ENCODE measurements around the gene MYOZ1. TPM values are rescaled to one million over a fixed set of nuclear protein-coding genes. Genes with fewer than 3 reads are reported as not detected.
"Not testable (repeated sequence)": the region's sequence is repeated elsewhere in the genome, so short reads cannot be mapped to it uniquely, and the experiment has no call there.

MYOZ1 gene
- polyA plus RNA-seq, 4 donors: 4.7 to 6.1 (median 5.7) TPM

DNA sequence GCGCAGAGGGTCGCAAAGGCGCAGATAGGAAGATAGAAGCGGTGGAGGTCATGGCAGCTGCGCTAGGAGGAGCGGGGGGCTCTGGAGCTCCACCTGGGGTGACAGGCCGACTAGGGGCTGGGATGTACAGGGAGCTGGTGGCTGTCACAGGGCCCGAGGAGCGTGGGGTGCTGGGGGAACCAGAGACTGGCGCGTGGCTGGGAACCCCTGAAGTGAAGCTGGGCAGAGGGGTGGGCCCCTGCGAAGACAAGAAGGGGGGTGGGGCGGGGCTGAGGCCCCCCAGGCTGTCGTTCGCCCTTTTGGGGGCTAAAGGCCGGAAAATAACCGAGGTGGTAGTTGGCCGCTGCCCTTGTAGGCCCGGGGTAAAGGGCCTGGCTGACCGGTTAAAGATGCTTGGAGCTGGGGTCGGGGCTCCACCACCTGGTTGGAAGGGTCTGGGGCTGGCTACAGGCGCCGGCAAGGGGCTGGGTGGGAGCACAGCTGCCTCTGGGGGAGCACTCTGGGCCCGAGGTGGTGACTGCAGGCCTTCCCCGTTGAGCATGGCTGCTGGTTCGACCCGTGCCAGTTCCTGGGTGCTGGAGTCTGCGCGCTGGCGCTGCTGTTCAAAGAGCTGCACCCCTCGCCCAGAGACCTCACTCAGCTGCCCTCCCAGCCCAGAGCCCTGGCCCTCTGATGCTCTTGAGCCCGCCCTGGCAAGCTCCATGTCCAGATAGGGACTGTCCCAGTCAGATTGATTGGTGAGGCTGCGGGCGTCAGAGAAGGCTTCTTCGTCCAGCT, 6.8 kb upstream of the MYOZ1 start:
- no peak for DNase-seq (ENCODE audit: low read depth in 4 of 4, low spot score in 2 of 4)

DNA sequence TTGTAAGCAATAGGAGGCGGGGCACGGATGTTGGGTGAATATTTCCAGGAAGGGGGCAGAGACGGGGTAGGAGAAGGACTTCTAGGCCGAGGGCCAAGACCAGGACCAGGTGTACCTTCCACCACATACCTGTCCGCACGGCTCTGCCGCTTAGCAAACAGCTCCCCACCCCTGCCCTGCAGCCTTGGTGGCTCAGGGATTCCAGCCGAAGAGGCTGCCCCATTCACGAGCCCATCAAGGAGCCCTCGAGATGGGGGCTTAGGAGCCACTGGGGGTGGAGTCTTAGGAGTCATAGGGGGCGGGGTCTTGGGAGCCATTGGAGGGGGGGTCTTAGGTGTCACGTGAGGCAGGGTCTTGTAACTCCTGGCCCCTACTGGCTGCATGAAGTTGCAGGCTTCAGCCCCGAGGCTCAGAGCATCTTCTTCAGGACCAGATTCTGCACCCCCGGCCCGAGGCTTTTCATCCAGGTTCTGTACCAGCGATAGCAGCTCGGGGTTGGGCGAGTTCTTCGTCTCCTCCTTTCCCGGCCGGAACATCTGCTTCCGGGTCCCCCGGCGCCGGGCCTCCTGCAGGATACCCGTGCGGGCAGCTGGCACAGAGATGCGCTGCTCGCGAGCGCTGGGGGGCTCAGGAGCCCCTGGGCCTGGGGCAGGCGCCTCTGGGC, 6.1 kb upstream of the MYOZ1 start:
- peak; percentile 53 to 70 (median 60) for DNase-seq (ENCODE audit: low read depth in 4 of 4, low spot score in 2 of 4)

DNA sequence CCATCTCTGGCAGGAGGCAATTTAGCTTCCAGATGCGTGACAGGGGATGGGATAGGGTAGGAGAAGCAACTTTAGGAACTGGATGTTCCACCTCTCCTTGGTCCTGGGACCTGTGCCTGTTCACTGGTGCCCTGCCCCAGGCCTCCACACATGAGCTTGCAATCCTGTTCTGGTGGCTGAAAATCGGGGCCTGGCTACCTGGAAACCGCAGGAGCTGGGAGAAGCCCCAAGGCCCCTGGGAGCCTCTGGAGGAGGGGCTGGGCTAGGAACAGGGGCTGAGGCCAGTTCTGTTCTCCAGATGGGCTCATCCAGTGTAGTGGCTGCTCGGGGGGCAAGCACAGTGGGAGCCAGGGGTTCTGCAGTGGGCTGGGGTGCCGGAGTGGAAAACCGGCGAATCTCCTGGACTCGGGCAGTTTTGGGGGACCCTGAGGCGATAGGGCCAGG, 5.3 kb upstream of the MYOZ1 start:
- no peak for DNase-seq (ENCODE audit: low read depth in 4 of 4, low spot score in 2 of 4)

DNA sequence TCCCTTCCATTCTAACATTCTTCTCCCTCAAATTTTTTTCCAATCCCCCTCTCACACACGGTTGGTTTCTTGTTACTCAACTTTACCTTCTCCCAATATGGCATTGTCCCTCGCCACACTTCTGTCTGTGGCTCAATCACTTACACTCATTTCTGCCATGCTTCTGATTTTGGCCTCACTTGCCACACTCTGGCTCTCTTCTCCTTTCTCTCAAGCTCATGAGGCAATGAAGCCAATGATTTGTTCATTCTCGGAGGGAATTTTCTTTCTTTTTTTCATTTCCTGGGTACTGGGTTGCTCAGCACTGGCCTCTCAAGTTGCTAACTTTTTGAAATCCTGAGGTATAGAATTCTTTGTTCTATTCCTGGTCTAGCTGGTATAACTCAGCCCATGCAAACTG, 4.0 kb upstream of the MYOZ1 start:
- no peak for DNase-seq (ENCODE audit: low read depth in 4 of 4, low spot score in 2 of 4)

DNA sequence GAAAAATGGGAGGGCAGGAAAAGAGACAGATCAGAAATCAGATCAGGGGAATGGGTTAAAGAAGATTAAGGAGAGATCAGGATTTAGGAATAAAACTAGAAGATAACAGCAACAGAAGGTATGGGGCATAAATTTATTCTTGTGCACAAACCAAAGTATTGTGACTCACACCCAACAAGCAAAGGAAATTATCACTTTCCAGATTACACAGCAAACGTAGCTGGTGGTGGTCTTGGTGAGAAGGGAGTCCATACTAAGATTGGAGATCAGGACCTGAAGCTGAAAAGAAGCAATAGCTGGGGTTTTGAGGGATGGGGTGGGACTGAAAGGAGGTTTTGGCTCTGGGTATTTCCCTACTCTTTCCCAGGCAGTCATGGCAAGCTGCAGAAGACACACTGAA, 3.5 kb upstream of the MYOZ1 start:
- no peak for DNase-seq (ENCODE audit: low read depth in 4 of 4, low spot score in 2 of 4)

DNA sequence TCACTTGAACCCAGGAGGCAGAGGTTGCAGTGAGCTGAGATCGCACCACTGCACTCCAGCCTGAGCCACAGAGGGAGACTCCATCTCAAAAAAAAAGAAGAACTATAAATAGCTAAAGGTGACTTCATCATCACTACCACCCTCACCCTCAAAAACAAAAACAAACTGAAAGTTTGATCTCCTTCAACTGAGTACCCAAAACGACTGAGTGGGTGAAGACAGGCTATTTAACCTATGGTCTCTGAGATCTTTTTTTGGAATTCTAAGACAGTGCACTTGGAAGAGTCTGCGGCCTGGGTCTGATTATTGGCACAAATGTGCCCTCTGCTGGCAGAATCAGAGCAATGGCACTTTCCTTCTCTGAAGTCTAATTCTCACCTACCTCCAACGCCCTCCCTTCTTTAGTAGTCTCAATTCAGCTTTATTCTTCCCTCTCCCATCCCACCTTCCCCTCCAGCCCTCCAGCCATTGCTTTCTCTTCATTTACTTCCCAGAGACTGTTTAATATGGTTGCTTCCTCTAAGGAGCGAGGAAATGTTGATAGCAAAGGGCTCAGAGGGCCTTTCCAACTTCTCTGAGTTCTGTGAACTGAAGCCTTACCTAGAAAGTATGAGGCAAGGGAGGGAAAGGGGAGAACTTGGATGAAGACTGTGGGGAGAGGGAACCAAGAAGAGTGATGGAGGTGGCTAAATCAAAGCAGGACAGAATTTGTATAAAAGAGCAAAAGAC, 2.9 kb upstream of the MYOZ1 start:
- peak; percentile 15 to 52 (median 41) for DNase-seq (ENCODE audit: low read depth in 4 of 4, low spot score in 2 of 4)

DNA sequence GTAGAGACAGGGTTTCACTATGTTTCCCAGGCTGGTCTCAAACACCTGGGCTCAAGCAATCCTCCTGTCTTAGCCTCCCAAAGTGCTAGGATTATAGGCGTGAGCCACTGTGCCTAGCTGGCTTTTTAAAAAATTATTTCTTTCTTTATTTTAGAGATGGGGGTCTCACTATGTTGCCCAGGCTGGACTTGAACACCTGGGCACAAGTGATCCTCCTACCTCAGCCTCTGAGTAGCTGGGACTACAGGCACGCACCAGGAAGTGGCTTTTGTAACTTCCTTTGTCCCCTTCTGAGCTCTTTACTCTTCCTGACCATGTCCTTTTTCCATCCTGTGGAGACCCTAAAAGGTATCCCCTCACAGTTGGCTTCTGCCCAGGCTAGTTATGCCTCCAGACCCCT, 2.1 kb upstream of the MYOZ1 start:
- no peak for DNase-seq (ENCODE audit: low read depth in 4 of 4, low spot score in 2 of 4)

DNA sequence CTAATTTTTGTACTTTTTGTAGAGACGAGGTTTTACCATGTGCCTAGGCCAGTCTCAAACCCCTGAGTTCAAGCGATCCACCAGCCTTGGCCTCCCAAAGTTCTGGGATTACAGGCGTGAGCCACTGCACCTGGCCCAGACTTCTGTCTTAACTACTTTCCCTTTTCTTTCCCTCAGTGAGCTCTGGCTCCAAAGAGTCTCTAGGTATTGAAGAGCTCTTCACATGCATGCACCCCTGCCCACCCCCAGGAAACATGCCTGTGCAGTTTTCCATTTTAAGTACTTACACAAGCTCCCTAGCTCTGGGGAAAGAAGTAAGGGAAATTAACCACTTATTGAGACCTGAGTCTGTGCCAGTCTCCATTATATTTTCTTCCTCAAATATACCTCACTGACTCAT, 2.0 kb downstream of the MYOZ1 start:
- DNase-seq (ENCODE audit: low read depth in 4 of 4, low spot score in 2 of 4): no peak

DNA sequence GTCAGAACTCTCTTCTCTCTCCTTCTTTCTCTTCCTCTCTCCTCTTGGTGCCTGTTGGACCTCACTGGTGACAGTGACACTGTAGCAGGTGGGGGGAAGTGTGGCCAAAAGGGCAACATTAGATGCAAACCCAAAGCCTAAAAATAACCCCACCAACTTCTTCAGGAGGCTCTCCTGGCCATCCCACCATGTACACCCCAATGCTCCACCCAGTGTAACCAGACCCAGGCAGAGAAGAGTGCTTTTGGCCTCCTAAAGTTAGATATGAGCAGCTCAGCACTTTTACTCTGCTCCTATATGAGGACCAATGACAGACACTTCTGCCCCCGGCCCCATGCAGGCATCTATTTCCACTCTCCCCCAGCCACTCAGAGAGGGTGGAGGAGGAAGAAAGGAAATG, 5.5 kb downstream of the MYOZ1 start:
- no peak for DNase-seq (ENCODE audit: low read depth in 4 of 4, low spot score in 2 of 4)

DNA sequence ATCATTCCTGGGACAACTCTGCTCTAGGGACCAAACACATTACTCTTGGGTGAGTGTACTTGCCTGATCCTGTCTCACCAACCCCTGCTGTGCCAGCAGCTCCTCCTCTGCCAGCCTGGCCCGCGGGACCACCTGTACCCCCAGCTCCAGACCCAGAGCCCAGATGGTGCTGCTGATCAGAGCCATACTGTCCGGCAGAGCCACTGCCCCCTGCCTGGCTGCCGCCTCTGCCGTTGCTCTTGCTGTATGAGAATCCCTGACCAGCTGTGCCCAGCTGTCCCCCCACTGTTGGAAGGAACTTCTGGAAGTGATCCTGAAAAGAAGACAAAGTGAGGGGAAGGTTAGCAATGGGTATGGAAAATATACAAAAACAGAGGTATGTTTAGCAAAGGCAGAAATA, 6.9 kb downstream of the MYOZ1 start:
- no peak for DNase-seq (ENCODE audit: low read depth in 4 of 4, low spot score in 2 of 4)

DNA sequence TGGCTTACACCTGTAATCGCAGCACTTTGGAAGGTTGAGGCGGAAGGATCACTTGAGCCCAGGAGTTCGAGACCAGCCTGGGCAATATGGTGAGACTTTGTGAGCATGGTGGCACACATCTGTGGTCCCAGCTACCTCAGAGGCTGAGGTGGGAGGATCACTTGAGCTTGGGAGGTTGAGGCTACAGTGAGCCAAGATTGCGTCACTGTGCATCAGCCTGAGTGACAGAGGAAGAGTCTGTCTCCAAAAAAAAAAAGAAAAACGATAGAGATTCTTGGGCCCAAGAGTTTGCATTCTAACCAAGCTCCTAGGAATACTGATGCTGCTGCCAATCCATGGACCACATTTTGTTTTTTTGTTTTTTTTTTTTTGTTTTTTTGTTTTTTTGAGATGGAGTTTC, 12.1 kb downstream of the MYOZ1 start:
- no peak for DNase-seq (ENCODE audit: low read depth in 4 of 4, low spot score in 2 of 4)

DNA sequence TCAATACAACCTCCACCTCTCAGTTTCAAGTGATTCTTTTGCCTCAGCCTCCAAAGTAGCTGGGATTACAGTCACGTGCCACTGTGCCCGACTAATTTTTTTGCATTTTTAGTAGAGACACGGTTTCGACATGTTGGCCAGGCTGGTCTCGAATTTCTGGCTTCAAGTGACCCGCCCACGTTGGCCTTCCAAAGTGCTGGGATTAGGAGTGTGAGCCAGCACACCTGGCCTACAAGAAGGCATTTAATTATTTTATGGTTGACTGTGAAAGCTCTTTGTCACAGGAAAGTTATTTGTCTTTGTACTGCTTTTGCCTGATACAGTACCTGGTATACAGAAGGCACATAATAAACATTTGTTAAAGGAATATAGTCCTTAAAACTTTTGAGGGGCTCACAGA, 12.9 kb downstream of the MYOZ1 start:
- DNase-seq (ENCODE audit: low read depth in 4 of 4, low spot score in 2 of 4): no peak

DNA sequence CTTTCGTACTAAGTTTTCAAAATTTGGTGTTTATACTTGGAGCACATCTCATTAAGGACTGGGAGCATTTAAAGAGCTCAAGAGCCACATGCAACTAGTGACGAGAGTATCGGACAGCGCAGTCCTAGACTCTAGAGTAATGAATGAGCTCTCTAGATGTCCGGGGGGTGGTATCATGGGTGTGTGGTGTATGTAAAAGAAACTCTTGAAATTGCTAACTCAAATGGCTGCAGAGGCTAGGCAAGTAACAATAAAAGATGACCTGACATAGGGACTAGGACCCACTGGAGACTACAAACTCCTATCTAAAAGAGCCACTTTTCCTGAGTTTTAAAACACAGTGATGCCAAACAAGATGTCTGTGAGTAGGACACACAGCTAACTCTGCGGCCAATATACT, 14.0 kb downstream of the MYOZ1 start:
- DNase-seq (ENCODE audit: low read depth in 4 of 4, low spot score in 2 of 4): no peak

DNA sequence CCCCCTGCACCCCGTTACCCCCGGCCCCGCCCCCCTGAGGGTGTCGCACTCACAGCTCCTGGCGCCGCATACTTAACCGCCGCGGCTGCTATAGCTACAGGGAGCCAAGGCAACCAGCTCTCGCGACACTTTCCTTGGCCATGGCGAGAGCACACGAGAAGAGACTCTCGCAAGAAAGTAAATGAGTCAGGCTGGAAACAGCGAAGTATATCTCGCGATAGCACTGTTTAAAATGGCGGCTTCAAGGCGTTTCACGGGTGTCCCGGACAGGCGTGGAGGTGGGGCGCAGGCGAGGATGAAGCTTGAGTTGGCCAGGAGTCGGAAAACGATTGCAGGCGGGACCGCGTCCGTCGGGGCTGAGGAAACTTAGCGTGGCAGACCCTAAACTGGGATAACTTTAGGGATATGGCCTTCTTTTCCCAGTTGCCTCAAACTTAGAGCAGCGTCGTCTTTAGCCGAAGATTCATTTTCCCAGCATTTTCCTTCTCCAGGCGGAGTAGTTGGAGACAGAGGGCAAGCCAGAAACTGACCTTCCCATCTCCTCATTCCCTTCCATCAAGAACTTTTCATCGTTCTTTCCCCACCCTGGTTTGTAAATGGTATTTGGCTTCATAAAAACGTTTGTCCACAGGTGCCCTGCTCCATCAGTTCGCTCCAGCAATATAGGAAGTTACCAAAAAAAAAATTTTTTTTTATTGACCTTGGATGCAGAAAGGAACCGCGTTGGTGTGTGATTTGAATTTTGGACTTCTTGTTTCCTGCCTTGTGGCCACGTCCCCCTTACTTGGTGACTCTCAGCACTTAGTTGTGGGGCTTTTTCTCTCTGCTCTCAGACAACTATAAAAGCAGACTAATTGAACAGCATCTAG, 15.2 kb downstream of the MYOZ1 start:
- DNase-seq (ENCODE audit: low read depth in 4 of 4, low spot score in 2 of 4): peak; percentile 94 to 99 (median 95)

DNA sequence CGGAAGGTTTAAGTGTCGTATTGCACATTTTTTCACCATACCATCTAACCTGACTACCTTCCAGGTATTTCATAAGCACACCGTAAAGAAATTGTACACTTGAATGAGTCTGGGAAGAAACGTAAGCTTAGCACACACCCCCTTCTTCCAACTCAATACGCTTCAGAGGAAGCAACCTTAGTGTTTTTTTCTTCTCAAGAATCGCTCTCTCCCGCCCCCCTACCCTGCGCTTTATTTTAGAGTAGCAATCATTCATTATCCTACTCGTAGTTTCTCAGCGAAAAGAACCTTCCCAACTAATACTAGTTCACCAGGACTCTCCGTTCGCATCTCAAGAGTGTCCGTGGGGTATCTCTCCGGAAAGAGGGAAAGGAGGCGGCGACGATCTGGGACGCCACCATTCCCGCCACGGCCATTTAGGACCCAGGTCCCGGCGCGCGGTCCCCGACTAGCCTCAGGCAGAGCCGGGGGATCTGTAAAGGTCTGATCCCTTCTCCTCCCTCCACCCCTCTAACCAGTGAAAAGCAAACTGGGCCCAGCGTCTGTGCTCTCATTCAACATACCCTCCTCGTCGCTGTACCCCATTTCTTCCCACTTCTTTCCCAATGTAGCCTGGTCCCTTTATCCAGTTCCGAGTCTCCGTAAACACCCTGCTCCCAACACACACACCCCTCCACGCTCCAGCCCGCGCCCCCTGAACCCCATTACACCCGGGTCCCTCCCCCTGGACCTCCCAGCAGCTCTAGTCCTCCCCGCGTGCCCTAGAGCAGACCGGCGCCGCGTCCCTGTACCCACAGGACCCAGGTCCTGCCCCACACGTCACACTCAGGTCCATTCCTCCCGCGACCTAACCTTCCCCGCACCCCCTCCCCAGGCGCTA, 16.0 kb downstream of the MYOZ1 start:
- peak; percentile 32 to 64 (median 48) for DNase-seq (ENCODE audit: low read depth in 4 of 4, low spot score in 2 of 4)

DNA sequence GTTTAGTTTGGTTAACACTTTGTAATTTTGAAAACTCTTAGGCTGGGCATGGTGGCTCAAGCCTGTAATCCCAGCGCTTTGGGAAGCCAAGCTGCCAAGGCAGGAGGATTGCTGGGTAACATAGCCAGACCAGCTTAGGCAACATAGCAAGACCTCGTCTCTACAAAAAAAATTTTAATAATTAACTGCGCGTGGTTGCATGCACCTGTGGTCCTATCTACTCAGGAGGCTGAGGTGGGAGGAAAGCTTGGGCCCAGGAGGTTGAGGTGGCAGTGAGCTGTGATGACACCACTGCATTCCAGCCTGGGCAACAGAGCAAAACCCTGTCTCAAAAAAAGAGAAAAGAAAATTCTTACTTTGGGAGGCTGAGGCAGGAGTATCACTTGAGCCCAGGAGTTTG, 18.2 kb downstream of the MYOZ1 start:
- DNase-seq (ENCODE audit: low read depth in 4 of 4, low spot score in 2 of 4): no peak

DNA sequence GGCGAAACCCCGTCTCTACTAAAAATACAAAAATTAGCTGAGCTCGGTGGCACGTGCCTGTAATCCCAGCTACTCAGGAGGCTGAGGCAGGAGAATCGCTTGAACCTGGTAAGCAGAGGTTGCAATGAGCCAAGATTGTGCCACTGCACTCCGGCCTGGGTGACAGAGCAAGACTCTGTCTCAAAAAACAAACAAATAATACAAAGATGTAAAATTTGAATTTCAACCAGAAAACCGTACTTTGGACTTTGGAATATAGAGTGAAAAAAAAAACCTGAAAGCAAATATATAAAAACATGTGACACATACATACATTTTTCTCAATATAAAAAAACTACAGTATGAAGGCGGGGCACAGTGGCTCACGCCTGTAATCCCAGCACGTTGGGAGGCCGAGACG, 20.3 kb downstream of the MYOZ1 start:
- DNase-seq (ENCODE audit: low read depth in 4 of 4, low spot score in 2 of 4): not testable (repeated sequence)

DNA sequence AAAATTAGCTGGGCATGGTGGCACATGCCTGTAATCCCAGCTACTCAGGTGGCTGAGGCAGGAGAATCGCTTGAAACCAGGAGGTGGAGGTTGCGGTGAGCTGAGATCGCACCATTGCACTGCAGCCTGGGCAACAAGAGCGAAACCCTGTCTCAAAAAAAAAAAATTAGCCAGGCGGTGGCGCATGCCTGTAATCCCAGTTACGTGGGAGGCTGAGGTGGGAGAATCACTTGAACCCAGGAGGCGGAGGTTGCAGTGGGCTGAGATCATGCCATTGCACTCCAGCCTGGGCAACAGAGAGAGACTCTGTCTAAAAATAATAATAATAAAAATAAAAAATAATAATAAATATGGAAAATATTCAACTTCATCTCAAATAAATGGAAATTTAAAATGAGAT, 24.1 kb downstream of the MYOZ1 start:
- DNase-seq (ENCODE audit: low read depth in 4 of 4, low spot score in 2 of 4): not testable (repeated sequence)

DNA sequence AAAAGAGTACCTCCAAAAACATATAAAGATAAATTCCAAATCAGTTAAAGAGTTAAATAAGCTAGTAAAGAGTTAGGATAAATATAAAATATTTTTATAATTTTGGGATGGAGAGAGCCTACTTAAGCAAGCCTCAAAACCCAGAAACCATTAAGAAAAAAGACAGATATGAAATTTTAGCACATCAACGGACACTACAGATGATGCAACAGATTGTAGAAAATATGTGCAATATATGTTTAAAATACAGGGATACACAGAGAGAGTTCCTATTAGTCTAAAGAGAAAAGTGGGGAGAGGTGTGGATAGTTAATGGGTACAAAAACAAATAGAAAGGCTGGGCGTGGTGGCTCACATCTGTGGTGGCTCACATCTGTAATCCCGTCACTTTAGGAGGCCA, 26.6 kb downstream of the MYOZ1 start:
- no peak for DNase-seq (ENCODE audit: low read depth in 4 of 4, low spot score in 2 of 4)

DNA sequence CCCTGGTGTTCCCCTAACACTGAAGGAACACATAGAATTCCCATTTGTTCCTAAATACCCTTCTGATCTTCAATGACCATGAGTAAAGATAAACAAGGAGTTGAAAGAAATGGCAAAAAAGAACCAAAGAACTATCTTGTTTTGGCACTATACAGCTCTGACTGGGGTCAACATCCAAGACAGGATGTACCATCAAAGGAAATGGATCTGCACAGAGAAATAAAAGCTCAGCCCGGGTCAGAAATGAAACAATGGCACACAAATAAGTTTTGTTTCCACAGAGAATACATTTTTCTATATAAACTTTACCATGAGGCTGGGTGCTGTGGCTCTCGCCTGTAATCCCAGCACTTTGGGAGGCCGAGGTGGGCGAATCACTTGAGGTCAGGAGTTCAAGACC, 32.2 kb downstream of the MYOZ1 start:
- no peak for DNase-seq (ENCODE audit: low read depth in 4 of 4, low spot score in 2 of 4)
